ENCODE results near the gene PRDM8.

The PRDM8 gene

DNA sequence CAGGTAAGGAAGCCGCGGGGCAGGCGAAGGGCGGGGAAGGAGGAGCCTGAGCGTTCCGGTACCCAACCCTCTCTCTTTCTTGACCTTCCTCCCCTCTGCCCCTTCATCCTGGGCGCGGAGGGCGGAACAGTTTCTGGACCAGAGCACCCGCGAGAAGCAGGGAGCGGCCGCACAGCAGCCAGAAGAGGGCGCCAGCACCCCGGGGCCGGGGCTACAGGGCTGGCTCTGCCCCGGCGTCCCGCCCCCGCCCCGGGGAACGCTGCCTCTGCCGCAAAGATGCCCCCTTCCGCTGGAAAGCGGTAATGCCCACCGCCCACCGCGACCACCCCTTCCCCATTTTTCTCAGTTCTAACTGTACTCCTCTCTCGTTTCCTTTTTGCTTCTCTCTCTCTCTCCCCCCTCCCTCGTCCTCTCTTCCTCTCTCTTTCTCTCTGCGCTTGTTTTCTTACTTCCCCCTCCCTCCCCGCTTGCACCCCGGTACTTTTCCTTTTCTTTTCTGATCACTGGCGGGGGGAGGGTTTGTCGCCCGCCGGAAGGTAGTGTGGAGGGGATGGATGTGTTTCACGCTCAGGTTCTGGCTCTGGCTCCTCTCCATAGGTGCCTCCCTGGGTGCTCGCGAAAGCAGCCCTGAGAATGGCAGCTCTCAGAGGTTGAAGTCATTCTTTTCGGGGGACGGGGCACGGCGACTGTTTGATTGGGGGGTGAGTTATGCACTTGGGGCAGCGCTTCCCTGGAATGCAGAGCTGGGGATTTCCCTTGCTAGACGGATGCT, 13.1 kb upstream of the PRDM8 start:
- Histone ChIP-seq H3K27me3 (ENCODE audit: low read depth, low read length) (peaks cover 19% of the 10 kb centered on the region), H3K27ac (ENCODE audit: low read length) (no peak overlapping the region), H3K79me2 (ENCODE audit: low read length) (no peaks in the 10 kb centered on the region), H3K4me2 (ENCODE audit: low read length) (peak overlapping the region; percentile 89), H3K9me3 (ENCODE audit: insufficient read depth, low read length) (no peaks in the 10 kb centered on the region), H2AFZ (ENCODE audit: low read depth, low read length) (peak overlapping the region; percentile 98), H4K20me1 (ENCODE audit: insufficient read depth, low read length) (no peaks in the 10 kb centered on the region), H3K9ac (ENCODE audit: low read length) (peak overlapping the region; percentile 83), H3K36me3 (replicated peaks; ENCODE audit: low read depth, low read length) (no peaks in the 10 kb centered on the region), H3K4me1 (ENCODE audit: low read length) (peaks cover 24% of the 10 kb centered on the region), H3K4me3 (ENCODE audit: low read length) (peak overlapping the region; percentile 95)
- TF ChIP-seq, protein P1, sequence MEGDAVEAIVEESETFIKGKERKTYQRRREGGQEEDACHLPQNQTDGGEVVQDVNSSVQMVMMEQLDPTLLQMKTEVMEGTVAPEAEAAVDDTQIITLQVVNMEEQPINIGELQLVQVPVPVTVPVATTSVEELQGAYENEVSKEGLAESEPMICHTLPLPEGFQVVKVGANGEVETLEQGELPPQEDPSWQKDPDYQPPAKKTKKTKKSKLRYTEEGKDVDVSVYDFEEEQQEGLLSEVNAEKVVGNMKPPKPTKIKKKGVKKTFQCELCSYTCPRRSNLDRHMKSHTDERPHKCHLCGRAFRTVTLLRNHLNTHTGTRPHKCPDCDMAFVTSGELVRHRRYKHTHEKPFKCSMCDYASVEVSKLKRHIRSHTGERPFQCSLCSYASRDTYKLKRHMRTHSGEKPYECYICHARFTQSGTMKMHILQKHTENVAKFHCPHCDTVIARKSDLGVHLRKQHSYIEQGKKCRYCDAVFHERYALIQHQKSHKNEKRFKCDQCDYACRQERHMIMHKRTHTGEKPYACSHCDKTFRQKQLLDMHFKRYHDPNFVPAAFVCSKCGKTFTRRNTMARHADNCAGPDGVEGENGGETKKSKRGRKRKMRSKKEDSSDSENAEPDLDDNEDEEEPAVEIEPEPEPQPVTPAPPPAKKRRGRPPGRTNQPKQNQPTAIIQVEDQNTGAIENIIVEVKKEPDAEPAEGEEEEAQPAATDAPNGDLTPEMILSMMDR (IDR thresholded peaks at IDR 0.05; ENCODE audit: low read depth, low read length): peak; percentile 83
- TF ChIP-seq EZH2phosphoT487 (IDR thresholded peaks at IDR 0.05; ENCODE audit: low read depth): no peak

DNA sequence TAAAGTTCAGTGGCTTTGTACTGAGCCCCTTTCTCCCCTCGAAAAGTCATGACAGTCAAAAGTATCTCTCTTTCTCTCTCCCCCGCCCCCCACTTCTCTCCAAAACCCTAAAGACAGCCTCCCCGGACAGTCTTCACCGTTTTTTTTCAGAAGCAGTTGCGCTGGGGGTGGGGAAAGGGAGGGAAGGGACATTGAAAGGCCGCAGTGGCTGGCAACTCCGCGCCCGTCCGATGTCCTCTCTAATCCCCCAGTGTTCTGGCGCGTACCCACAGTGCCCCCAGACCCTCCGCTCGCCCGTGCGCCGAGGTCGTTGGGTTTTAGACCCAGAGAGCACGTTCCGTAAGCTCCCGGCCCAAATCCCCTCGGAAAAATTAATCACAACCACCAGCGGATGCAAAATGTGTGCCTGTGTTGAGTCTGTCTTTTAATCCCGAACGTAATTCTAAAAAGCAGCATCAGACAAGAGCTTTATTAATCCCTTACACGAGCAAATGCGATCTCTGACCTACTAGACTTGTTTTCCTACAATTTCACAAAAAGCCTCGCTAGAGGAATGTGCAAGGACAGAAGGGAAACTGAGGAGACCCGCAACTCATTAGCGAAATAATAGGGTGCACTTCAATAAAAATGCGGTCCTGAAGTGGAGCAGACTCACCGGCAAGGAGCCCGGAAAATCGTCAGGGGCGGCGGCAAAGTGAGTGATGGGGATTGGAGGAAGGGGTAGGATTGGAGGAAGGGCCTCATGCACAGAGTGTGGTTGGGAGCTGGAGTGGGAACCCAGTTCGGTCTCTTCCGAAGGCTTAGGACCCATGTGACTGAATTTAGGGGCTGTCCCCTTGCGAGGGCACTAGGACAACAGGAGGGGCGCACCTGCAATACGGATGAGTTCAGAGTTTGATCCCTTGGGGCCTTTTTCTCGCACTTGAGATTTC, 12.2 kb upstream of the PRDM8 start:
- Histone ChIP-seq H2AFZ (ENCODE audit: low read depth, low read length) (peak overlapping the region; percentile 98), H3K4me1 (ENCODE audit: low read length) (peaks cover 24% of the 10 kb centered on the region), H3K9ac (ENCODE audit: low read length) (peak overlapping the region; percentile 83), H3K4me2 (ENCODE audit: low read length) (peak overlapping the region; percentile 89), H3K27me3 (ENCODE audit: low read depth, low read length) (peaks cover 19% of the 10 kb centered on the region), H3K4me3 (ENCODE audit: low read length) (peak overlapping the region; percentile 95), H3K27ac (ENCODE audit: low read length) (no peak overlapping the region), H3K79me2 (ENCODE audit: low read length) (no peaks in the 10 kb centered on the region), H4K20me1 (ENCODE audit: insufficient read depth, low read length) (no peaks in the 10 kb centered on the region), H3K36me3 (replicated peaks; ENCODE audit: low read depth, low read length) (no peaks in the 10 kb centered on the region), H3K9me3 (ENCODE audit: insufficient read depth, low read length) (no peaks in the 10 kb centered on the region)
- TF ChIP-seq, protein P1 (IDR thresholded peaks at IDR 0.05; ENCODE audit: low read depth, low read length): no peak
- TF ChIP-seq EZH2phosphoT487 (IDR thresholded peaks at IDR 0.05; ENCODE audit: low read depth): no peak

DNA sequence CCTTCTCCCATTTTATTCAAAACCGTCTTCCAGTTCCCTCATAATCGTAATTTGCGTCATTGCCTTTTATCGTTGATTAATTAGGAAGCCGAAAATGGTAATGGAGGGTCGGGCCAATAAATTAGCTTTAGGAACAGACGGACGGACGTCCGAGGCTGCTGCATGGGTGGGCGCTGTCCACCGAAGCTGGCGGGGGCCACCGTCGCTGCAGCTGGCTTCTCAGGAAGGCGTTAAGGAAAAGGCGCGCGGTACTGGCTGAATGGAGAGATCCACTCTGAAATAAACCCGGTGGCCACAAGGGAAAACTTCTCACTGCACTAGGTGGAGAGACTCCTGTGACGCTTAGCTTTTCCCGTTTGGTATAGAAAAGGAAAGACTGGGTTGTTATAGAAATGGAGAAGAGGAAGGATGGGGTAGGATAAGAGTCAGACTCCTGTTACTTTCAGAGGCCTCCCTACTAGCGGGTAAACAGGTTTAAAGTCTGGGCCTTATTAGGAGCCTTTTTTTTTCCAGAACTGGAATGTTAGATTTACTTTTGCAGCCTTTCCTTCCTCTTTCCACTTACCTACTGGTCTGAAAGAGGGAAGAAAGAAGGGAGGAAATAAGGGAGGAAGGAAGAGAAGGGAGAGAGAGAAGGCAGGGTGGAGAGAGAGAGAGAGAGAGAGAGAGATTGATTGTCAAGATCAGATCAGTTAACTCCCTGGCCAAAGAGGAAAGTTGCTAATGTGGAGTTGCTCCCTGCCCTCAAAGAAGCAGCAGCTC, 11.3 kb upstream of the PRDM8 start:
- H3K9ac ChIP-seq (ENCODE audit: low read length): no peak overlapping the region

More for the DNA sequence above, 11.3 kb upstream of the PRDM8 start:
- Histone ChIP-seq H3K4me2 (ENCODE audit: low read length) (peak overlapping the region; percentile 89), H3K4me3 (ENCODE audit: low read length) (peak overlapping the region; percentile 95; the same call in 1 of the 2 replicates), H3K27me3 (ENCODE audit: low read depth, low read length) (peaks cover 19% of the 10 kb centered on the region), H3K9me3 (ENCODE audit: insufficient read depth, low read length) (no peaks in the 10 kb centered on the region), H4K20me1 (ENCODE audit: insufficient read depth, low read length) (no peaks in the 10 kb centered on the region), H3K27ac (ENCODE audit: low read length) (no peak overlapping the region), H3K36me3 (replicated peaks; ENCODE audit: low read depth, low read length) (no peaks in the 10 kb centered on the region), H3K4me1 (ENCODE audit: low read length) (peaks cover 19% of the 10 kb centered on the region), H3K79me2 (ENCODE audit: low read length) (no peaks in the 10 kb centered on the region), H2AFZ (ENCODE audit: low read depth, low read length) (no peak overlapping the region)
- TF ChIP-seq EZH2phosphoT487 (IDR thresholded peaks at IDR 0.05; ENCODE audit: low read depth): no peak
- TF ChIP-seq, protein P1 (IDR thresholded peaks at IDR 0.05; ENCODE audit: low read depth, low read length): no peak
